Fibroblast of mammary gland (primary cell): ENCODE data around the gene PSMC2.
A peak's percentile ranks its signal among the peaks of the same experiment; 100 is the strongest.

Experiments
- DNase-seq: peaks from one replicate; pipeline ENCODE4 v3.0.0-alpha.2; 2010; ENCODE audit warnings: low read depth
- H3K4me3 ChIP-seq: 2 replicates; pipeline ENCODE4 v1.5.1; 2011; ENCODE audit warnings: low read depth, mild to moderate bottlenecking, low read length, moderate library complexity; ENCODE audit not compliant: control insufficient read depth
- TF ChIP-seq, protein P1 (sequence below): conservative IDR thresholded peaks from 2 replicates; pipeline ENCODE4 v1.5.1; 2011; ENCODE audit warnings: low read depth, low read length, inconsistent platforms; ENCODE audit not compliant: control insufficient read depth, insufficient read depth

Gene PSMC2

DNA sequence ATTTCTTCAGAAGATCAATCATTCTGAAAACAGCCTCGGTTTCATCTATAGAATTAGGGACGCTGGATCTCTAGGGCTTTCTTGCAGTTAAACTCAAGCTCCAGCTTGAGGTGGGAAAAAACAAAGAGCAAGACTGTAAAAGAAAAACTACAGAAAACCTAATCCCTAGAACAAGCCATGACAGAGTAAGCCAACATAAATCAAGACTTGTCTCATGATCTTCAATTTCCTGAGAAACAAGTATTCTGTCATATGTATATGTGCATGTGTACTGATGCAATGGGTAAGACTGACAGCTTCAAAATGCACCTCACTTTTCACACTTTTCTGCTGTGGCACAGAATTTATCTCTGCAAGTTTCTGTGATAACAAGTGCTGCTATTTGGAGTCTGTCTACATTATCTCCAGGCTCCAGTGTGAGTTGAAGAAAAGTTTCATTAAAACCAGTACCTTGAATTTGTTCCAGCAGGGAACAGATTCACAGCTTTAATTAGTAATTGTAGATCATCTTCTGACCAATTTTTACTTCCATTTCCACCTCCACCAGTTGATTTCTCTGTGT is 31.0 kb upstream of the PSMC2 start:
- DNase-seq = no peak
- no peak overlapping the region for H3K4me3 ChIP-seq
- TF ChIP-seq, protein P1, sequence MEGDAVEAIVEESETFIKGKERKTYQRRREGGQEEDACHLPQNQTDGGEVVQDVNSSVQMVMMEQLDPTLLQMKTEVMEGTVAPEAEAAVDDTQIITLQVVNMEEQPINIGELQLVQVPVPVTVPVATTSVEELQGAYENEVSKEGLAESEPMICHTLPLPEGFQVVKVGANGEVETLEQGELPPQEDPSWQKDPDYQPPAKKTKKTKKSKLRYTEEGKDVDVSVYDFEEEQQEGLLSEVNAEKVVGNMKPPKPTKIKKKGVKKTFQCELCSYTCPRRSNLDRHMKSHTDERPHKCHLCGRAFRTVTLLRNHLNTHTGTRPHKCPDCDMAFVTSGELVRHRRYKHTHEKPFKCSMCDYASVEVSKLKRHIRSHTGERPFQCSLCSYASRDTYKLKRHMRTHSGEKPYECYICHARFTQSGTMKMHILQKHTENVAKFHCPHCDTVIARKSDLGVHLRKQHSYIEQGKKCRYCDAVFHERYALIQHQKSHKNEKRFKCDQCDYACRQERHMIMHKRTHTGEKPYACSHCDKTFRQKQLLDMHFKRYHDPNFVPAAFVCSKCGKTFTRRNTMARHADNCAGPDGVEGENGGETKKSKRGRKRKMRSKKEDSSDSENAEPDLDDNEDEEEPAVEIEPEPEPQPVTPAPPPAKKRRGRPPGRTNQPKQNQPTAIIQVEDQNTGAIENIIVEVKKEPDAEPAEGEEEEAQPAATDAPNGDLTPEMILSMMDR = no peak

DNA sequence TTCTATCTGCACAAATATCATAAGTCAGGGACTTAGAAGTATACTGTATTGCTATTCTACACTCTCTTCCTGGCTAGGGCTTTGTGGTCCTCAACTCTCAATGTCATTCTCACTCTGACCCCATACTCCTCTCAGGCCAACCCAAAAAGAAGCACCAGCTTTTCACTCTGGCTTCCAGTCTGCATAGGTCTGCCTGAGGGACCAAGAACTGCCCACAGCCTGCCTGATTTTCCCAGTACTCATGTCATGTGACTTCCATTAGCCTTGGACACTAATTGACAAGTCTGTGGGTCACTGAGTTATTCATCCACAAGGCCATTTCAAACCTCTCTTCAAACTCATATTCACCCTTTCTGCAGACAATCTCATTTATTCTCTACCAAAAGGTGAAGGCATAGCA is 30.4 kb upstream of the PSMC2 start:
- DNase-seq = no peak
- H3K4me3 ChIP-seq = no peak overlapping the region
- TF ChIP-seq, protein P1 = no peak

DNA sequence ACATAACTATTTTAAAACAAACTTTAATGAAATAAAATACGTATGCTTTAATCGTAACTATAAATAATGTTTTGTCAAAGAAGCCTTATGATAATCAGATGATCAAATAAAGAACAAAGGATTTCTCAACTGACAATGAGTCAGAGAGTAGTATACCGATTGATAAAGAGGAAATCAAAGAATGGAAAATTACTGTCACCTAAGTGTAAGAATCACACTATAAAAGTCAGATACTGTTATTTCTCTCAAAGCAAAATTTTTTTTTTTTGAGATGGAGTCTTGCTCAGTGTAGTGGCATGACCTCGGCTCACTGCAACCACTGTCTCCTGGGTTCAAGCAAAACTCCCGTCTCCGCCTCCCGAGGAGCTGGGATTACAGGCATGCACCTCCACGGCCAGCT is 21.7 kb upstream of the PSMC2 start:
- no peak overlapping the region for H3K4me3 ChIP-seq

DNA sequence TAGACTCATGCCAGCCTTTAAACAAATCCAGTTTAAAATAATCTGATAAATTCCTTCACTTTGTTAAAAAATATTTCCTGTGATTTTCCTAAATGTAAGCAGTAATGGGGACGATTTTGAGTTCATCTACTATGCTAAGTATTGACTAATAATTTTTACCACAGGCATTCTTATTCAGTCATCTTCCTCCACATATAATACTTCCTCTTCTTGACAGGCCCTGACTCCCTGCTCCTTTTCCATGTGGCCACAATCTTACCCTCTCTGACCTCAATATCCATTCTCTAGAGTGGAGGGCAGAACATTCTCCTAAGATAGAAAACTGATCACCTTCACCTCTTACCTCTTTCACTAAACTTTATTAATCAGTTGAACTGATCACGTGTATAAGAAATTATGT is 10.7 kb upstream of the PSMC2 start:
- H3K4me3 ChIP-seq = no peak overlapping the region
- TF ChIP-seq, protein P1 = no peak
- DNase-seq = no peak

More for the DNA sequence above, 21.7 kb upstream of the PSMC2 start:
- DNase-seq = no peak
- TF ChIP-seq, protein P1 = no peak

DNA sequence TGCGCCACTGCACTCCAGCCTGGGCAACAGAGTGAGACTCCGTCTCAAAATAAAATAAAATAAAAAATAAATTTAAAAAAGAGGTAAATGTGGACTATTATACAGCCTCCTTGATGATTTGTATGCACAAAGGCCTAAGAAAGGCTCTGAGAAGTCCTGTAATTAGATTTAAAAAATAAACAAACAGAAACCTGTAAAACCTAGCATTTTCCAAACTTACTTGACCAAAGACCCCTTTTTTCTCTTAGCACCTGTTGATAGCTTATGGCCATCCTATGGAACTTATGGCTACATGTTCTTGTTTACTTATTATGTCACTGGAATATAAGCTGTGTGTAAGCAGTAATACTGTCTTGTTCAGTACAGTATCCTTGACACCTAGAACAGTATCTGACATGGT is 8.6 kb upstream of the PSMC2 start:
- TF ChIP-seq, protein P1 = no peak

DNA sequence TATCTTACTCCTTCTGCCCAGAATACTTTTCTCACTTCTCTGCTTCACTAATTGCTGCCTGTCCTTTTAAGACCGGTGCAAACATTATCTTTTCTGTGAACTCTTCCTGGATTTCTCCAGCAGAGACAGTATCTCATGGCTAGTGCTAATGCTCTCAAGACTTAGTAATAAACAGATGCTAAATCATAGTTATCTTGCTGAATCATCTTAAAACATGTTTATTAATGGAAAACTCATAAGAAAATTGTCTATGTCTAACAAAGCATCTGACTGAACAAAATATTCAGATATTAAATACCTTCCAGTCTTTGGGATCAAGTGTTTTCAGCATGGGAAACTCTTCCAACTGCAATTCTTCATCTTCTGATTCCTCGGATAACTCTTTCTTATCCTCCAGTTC is 6.0 kb upstream of the PSMC2 start:
- H3K4me3 ChIP-seq = no peak overlapping the region
- TF ChIP-seq, protein P1 = no peak
- no peak for DNase-seq

More for the DNA sequence above, 8.6 kb upstream of the PSMC2 start:
- no peak for DNase-seq
- H3K4me3 ChIP-seq = no peak overlapping the region

DNA sequence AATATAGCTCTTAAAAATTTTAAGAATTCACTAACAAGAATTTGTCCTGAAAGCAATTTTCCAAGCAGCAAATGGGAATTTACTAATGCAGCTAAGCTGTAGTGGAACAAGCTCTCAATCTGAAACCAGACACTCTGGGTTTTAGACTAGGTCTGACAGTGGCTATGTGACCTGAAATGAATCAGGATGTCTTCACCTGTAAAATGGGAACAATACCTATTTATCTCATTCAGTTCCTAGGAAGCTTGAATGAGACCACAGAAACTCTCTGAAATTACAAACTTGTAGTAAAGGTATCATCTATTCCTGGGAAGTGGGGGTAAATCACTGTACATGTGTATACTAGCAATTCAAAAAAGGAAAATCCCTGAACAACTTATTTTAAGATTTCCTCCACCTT is 4.1 kb upstream of the PSMC2 start:
- H3K4me3 ChIP-seq = peak overlapping the region; percentile 90
- TF ChIP-seq, protein P1 = no peak
- DNase-seq = no peak
